Lower leg skin (tissue), 3 donors: Measurements from ENCODE around the gene CHCHD4.

ENCODE experiments used
- POLR2A ChIP-seq, 2 donors: fragments of 450-650 bp; IDR thresholded peaks; one replicate each; pipeline ENCODE4 v1.6.1; 2016 to 2017; ENCODE audit warnings: antibody characterized with exemption in 2 of 2, mild to moderate bottlenecking in 1 of 2, moderate library complexity in 1 of 2
- TF ChIP-seq, protein P1 (sequence below), 3 donors: fragments of 450-650 bp; IDR thresholded peaks; one replicate each; pipeline ENCODE4 v1.5.1; 2016; ENCODE audit warnings: antibody characterized with exemption in 3 of 3, mild to moderate bottlenecking in 3 of 3, moderate library complexity in 2 of 3

DNA sequence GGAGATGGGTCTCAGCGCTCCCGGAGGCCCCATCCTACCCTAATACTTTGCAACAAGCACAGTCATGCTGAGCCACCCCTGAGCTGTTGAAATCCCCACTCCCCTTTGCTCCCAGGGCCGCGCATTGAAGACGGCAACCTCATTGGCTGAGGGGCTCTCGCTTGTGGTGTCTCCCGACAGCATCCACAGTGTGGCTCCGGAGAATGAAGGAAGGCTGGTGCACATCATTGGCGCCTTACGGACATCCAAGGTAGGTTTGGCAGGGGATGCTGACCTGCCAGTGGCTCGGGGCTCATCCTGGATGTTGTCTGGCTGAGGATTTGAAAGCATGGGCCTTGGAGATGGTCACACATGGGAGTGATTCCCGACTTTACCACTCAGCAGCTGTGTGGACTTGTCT is 6.0 kb upstream of the CHCHD4 start:
- TF ChIP-seq, protein P1, sequence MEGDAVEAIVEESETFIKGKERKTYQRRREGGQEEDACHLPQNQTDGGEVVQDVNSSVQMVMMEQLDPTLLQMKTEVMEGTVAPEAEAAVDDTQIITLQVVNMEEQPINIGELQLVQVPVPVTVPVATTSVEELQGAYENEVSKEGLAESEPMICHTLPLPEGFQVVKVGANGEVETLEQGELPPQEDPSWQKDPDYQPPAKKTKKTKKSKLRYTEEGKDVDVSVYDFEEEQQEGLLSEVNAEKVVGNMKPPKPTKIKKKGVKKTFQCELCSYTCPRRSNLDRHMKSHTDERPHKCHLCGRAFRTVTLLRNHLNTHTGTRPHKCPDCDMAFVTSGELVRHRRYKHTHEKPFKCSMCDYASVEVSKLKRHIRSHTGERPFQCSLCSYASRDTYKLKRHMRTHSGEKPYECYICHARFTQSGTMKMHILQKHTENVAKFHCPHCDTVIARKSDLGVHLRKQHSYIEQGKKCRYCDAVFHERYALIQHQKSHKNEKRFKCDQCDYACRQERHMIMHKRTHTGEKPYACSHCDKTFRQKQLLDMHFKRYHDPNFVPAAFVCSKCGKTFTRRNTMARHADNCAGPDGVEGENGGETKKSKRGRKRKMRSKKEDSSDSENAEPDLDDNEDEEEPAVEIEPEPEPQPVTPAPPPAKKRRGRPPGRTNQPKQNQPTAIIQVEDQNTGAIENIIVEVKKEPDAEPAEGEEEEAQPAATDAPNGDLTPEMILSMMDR (IDR thresholded peaks at IDR 0.05): no peak
- no peak for TF ChIP-seq POLR2A (IDR thresholded peaks at IDR 0.05)
